HG03565 (cell line): Measurements from ENCODE around the gene ELL.

Experiments used
- ATAC-seq: cut with Tn5 transposase; IDR thresholded peaks from one replicate; pipeline ENCODE4 v1.9.1; 2021; ENCODE audit warnings: mild to moderate bottlenecking, moderate library complexity; ENCODE audit not compliant: unreplicated experiment

ELL gene

DNA sequence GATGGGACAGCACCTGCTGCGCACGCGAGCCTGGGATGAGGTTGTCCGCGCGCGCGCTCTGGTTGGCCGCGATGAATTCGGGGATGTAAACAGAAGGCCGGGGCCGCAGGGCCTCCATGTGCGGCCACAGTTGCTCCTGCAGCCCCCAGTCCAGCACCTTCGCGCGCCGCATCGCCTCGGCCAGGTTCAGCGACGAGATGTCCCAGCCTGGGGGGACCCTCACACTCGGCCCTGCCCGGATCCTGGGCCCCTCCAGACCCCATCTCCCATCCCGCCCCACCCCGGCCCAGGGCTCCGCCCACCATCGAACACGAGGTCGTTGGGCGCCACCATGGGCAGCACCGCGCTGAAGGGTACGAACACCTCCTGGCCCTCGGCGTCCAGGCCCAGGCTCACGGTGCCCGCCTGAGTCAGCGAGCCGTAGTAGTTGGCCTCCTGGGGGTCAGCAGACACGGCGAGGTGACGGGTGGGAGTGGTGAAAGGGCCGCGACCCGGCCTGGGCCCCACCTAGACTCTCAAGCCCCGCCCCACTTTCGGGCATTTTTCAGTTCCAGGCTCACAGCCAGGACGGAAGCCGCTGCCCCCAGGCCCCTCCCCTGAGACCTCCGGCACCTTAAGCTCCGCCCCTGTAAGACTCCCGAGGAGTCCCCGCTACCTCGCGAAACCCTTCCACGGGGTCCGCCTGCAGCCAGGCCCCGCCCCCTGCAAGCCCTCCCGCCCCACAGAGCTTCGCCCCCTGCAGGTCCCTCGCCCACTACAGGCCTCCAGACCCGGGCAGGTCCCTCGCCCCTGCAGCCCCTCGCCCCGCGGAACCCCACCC lies 85.0 kb downstream of the ELL start:
- ATAC-seq: no peak

DNA sequence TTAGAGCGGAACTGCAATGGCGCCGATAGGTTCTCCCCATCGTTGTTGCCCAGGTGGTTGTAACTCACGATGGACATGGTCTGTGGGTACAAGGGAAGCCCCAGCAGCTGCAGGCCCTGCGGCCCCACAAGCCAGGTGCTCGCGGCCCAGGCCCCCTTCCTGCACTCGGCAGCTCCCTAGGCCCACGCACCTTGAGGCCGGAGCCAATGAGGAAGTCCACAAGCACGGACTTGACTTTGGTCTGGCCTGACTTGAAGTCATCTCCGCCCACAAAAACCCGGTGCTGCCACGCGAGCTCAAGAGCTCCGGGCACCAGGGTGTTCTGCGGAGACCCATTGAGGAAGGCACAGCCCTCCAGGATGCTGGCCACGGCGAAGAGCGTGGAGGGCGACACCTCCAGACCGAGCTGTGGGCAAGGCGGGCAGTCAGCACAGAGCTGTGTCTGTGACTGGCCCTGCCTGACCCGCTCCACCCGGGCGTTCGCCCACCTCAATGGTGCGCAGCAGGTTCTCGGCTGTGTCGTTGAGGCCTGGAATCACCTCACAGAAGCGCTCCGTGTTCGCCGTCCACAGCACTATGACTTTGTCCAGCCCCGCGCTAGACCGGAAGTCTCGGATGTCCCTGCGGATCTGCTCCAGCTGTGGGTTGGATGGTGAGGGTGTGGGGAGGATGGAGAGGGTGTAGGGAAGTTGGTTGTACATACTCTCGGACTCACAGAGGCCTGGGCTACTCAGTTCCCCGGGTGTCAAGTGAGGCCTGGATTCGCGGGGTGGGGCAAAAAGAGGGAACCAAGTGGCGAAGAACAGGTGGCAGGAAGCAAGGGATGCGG lies 85.8 kb downstream of the ELL start:
- ATAC-seq: no peak

DNA sequence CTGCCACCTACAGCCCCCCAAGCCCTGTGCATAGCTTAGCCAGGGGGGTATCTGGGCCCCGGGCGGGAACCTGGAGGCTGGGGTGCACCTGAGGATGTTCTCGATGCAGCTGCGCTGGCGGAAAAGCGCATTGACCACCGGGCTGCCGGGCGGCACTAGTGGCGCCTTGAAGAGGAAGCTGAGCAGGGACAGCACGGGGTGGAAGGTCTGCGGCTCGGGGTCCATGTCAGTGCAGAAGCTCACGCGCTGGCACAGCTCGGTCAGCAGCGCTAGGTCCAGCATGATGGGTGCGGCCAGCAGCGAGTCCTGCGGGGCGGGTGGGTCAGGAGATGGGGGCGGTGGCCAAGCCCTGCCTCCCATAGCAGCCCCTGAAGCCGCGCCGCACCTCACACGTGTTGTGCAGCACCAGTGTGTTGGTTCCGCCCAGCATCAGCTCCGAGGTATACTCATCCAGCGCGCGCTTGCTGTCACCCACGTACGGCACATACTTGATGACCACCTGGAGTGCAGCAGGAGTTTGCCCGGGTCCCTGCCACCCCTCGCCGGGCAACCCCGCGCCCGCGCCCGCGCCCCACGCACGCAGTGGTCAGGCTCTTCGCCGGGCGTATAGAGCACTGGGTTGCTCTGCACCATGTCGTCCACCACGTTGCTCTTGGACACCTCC lies 86.6 kb downstream of the ELL start:
- no peak for ATAC-seq

DNA sequence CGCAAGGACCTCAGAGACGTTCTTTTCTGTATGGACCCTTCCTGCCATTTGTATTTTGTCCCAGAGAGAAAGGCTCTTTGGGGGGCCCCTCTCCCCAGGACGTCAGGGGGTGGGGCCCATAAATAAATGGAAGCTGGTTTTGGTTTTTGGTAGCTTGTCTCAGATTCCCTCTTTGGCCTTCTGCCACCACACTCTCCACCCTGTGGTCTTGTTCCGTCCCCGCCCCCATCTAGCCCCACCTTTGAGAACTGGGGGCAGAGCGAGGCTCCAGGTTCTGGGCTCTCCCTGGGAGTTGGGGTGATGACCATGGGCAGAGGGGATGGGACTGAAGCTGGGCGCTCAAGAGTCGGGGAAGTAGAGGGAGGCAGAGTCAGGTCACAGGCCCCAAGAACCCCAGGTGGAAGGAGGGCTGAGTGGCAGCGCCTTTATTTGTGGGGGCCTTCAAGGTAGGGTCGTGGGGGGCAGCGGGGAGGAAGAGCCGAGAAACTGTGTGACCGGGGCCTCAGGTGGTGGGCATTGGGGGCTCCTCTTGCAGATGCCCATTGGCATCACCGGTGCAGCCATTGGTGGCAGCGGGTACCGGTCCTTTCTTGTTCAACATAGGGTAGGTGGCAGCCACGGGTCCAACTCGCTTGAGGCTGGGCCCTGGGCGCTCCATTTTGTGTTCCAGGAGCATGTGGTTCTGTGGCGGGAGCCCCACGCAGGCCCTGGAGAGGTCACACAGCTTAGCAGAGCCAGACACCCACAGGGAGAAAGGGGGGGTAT lies 87.3 kb downstream of the ELL start:
- no peak for ATAC-seq

DNA sequence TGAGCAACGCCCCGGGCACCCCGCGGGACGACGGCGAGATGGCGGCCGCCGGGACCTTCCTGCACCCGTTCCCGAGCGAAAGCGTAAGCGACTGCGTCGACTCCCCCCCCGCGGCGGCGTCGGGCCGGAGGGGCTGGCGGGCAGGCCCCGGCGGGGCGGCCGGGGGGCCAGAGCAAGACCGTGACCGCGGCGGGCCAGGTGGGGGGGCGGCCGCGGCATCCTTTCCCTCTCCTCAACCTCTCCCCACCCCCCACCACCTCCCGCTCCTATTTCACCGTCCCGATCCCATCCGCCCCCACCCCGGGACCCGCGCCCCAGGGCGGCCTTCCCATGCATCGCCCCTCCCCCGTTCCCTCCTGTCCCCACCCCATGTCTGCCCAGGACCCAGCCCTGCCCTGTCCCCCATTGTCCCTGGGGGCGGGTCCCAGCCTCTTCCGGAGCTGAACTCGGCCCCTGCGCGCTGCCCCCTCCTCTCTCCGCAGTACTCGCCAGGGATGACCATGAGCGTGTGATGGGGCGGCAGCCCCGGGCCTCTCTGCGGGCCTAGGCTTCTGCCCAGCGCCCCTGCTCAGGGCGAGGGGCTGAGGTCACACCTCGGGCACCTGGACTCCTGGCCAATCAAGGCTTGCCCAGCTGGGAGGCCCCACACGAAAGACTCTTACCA lies 88.0 kb downstream of the ELL start:
- ATAC-seq: no peak

DNA sequence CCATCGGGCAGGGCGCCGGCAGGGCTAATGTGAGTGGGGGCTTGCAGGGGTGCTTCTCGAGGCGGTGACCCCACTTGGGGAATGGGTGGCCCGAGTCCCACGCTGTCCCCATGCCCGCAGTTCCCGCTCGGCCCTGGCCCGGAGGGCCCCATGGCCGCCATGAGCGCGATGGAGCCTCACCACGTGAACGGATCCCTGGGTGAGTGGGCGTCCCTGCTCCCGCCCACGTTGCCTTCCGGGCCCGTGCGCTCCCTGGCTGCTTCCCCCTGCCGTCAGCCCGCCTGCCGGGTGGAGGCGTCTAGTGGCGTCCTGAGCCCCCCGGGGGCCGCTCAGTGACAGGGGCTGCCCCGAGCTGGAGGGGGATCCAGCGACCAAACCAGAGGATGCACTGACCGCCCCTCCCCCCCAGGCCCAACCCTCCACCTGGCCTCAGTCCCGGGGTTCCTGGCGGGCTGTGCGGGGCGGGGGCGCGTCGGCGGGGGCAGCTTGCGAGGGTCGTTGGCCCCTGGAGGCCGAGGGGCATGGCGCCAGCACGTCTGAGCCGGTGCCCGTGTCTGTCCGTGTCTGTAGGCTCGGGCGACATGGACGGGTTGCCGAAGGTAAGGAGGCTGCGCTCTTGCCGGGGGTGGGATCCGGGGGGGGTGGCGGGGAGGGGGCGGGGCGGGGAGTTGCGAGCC lies 88.7 kb downstream of the ELL start:
- no peak for ATAC-seq

DNA sequence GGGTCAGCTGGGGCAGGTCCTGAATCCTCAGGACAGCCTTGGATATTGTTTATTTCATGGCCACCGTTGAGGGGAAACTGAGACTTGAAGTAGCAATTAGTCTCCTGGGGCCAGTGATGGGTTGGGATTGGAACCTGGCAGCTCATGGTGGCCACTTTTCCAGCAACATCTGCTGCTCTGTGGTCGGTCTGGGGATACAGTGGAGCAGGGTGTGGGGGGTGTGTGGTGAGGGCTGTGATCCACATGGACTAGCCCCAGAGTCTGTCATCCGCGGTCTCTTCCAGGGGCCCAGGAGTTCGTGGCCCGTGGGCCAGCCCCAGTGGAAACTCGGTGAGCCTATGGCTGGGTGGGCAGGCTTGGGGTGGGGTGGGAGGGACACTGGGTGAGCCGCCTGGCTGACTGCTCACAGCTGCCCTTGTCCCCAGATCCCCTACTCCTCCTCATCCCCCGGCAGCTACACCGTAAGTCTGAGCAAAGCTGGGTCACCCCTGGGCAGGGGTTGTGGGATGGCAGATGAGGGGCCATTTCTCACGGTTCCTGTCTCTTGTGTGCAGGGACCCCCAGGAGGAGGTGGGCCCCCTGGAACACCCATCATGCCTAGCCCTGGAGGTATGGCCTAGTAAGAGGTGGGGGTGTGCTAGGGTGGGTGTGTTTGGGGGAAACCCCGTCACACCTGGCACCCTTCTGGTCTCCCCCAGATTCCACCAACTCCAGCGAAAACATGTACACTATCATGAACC lies 89.4 kb downstream of the ELL start:
- ATAC-seq: no peak

DNA sequence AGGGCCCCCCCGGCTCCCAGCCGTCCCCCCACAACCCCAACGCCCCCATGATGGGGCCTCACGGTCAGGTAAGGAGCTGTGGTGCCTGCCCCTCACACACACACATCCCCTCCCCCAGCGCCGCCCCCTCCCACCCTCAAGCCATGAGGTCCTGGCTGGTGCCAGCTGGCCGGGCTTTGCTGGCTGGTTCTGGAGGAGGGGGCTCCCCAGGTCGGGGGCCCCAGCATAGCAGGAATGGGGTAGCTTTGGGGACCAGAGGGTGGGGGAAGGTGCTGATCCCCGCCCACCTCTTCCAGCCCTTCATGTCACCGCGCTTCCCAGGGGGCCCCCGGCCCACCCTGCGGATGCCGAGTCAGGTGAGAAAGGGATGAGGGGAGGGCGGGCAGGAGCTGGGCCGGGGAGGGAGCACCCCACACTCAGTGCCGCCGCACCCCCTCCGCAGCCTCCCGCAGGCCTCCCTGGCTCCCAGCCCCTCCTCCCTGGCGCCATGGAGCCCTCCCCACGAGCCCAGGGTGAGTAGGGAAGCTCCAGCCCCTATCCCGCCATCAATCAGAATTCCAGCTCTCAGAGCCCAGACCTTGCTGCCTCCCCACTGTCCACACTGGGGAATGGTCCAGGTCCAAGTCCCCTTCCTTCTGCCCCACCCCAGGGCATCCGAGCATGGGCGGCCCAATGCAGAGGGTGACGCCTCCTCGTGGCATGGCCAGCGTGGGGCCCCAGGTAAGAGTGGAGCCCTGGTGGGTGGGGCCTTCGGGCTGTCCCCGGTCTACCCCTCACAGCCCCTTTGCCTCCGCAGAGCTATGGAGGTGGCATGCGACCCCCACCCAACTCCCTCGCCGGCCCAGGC lies 90.3 kb downstream of the ELL start:
- no peak for ATAC-seq

DNA sequence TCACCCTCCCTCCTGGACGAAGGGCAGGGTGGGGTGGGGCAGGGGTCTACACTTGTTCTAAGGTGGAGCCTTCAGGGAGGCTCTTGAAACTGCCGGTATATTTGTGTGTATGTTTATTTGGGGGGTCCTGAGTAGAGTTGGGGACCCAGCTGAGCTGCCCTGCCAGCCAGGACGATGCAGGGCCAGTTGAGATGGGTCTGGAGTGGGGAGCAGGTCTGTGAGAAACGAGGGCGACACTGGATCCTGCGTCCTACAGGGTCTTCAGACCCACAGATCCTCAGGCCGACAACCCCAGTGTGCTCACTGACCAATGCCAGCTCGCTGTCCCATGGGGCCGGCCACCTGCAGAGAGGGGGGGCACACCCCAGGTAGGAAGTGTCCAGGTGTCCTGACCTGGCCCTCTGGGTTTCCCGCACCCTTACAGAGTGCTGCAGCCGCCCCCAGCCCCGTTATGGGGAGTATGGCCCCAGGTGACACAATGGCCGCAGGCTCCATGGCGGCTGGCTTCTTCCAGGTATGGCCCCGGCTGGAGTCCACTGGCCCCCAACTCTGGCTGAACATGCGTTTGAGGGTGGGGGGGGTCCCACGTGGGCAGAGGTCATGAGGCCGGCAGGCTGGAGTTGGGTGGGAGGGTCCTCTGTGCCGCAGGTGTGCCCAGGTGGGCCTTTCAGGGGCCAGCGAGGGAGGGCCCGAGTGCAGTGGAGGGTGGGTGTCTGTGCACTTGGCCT lies 91.3 kb downstream of the ELL start:
- no peak for ATAC-seq

DNA sequence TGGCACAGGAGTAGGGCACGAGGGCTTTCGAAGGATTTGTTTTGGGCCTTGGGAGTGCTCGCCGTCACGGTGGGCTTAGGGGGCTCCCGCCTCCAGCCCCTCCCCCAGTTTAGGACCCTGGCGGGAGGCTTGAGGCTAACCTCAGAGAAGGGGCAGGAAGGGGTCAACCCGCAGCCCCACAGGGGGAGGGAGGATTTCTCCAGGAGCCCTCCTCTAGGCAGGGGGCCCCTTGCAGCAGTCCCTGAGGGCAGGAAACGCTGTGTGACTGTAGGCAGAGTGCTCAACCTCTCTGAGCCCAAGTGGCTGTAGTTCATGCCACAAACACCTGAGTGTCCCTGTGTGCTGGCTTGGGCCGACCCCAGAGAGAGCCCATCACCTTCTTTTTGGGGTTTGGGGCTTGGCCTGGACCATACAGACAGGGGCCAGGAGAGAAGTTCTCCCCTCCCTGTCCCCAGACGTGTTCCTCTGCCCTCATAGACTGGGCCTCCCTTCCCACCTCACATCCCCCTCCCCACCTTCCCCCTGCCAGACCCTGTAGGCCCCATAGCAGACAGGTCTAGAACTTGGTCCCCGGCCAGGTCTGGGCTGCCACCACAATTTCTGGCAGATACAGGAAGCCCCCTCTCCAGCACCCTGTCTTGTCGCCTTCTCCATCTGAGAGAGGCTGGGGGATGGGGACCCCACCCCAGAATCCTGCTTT lies 92.0 kb downstream of the ELL start:
- no peak for ATAC-seq

DNA sequence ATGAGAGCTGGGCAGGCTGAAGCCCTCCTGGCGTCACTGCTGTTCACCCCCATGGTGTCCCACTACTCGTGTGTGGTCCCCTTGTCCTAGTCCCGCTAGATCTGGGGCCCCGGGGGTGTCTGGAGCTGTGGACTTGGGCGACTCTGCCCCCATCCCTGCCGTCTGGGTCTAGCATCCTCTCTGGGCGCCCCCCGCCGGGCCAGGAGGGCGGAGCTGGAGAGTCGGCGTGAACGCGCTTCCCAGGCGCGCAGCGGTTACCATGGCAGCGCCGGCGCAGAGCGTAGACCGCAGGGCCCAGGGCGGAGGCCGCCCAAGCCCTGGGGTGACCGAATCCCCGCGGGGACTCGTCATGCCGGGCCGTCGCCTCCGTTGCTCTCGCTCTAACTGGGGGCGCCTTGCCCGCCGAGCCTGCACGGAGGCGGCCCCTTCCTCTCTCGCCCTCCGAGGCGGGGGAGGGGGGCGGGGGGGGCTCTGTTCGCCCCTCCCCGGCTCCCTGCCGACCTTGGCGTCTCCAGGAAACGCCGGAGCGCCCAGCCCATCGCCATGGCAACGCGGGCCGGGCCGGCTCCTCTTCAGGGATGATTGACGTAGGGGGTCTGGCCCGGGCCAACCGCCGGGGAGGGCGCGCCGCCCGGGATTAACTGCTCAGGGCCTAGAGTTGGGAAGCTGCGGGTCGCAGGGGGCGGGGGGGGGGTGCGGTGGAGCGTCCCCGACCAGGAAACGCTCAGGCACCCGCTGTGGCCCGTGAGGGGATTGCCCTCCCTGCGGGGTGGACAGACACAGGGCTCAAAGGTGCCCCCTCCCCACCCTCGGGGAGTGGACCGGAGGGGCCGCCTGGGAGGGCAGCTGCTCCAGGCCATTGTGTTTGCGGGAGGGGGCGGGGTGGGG lies 92.8 kb downstream of the ELL start:
- ATAC-seq: peak; percentile 59

DNA sequence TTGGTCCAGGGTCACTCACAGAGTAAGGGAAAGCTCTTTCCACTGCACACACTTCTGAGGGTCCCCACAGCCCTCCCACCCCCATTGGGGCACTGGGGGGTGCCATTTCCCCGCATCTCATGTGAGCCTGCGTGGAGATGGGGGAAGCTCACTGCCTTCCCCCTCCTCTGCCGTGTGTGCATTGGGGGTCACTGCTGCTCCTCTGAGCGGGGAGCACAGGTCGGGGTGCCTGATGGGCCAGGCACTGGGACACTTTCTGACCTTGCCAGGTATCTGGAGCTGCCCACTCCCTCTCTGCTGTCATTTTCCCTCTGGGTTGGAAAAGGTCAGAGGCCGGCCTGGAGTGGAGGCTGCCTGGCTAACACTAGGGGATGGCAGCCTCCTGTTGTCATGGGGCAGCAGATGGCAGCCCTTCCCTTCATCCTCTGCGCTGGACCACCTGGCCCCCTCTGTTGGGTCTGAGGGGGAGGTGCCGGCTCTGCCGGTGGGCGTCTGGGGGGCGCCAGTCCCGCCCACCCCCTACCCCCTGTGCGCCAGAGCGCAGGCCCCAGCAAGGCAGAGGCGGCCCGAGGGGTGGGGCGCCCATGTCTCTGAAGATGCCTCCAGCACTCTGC lies 93.6 kb downstream of the ELL start:
- no peak for ATAC-seq

DNA sequence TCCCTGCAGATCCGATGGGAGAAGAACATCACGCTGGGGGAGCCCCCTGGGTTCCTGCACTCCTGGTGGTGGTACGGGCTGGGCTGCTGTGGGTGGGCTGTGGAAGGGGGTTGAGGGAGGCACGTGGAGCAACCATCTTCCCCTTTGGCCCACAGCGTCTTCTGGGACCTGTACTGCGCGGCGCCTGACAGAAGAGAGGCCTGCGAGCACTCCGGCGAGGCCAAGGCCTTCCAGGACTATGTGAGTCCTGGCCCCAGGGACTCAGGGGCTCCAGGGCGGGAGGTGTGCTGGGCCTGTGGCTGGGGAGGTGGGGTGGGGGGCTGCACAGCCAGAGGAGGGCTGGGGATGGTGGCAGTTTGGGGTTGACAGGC lies 94.1 kb downstream of the ELL start:
- ATAC-seq: no peak

DNA sequence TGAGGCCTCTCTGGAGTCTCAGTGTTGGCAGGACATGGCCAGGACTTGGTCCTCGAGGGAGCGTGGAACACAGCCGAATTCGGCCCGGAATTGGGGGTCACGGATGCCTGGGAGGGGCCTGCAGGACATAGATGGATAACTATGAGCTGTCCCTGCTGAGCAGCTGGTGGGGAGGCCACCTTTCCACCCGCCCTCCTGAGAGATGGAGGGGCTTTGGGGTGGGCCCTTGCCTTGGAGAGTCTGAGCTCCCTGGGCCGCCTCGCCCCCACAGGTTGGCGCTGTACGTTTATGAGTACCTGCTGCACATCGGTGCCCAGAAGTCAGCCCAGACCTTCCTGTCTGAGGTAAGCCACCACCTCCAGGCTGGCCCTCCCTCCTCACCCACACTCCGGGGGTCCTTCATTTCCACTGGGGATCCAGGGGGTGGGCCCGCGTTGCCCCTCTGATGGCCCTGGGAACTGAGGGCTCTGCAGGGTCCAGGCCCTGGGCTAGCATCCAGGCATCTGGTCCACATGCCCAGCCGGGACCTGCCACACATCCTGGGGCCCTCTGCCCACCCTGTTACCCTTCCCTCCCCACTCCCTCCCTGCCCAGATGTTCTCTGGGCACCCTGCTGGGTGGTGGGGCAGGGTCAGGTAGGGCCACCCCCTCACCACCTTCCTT lies 94.7 kb downstream of the ELL start:
- ATAC-seq: no peak

DNA sequence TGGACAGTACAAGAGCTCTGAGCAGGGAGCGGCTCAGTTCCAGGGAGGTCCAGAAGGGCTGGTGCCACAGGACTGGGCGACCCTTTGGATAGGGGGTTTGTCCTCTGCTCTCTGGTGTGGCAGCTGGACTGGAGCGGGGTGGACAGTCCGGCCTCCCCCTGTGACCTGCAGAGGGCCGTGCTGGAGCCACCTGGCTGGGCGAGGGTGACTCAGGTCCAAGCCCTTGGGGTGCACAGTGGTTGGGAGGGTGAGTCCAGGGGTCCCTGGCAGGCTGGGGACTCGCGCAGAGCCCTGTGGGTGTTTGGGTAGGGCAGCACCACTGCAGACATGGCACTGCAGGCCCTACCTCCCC lies 95.5 kb downstream of the ELL start:
- ATAC-seq: no peak
